AG09319 (cell line): ENCODE measurements around the gene SLC35F6.

Source experiments
- DNase-seq: peaks from one replicate; pipeline ENCODE4 v3.0.0-alpha.2; 2010; ENCODE audit warnings: low read depth; ENCODE audit errors: extremely low read depth
- CTCF ChIP-seq: IDR thresholded peaks from 2 replicates; pipeline ENCODE4 v1.5.1; 2011; ENCODE audit warnings: low read depth, mild to moderate bottlenecking, inconsistent platforms, low read length, moderate library complexity

Gene SLC35F6

GRCh38 chr2:26778507-26778906 lies 14.4 kb downstream of the SLC35F6 start:
- TF ChIP-seq CTCF: no peak

GRCh38 chr2:26780203-26780760 lies 16.2 kb downstream of the SLC35F6 start:
- no peak for TF ChIP-seq CTCF
- no peak for DNase-seq

More at GRCh38 chr2:26778507-26778906, 14.4 kb downstream of the SLC35F6 start:
- DNase-seq: no peak

- DNase-seq: no peak
- TF ChIP-seq CTCF: no peak
Measured at GRCh38 chr2:26782876-26783704, 19.0 kb downstream of the SLC35F6 start.

GRCh38 chr2:26784570-26785234 lies 20.6 kb downstream of the SLC35F6 start:
- DNase-seq: no peak
- TF ChIP-seq CTCF: no peak

GRCh38 chr2:26785431-26786206 lies 21.5 kb downstream of the SLC35F6 start, which contains the start of gene CENPA:
CENPA (plus strand) TSS chr2:26786056; CDS start chr2:26786197, 141 bp downstream.
- DNase-seq: peak; percentile 99
- TF ChIP-seq CTCF: 0 out of 2 replicates have a peak, but pooled peaks have one; percentile 2

- DNase-seq: no peak
- no peak for TF ChIP-seq CTCF
Measured at GRCh38 chr2:26786207-26787028, 22.3 kb downstream of the SLC35F6 start.
